22Rv1 (cell line): ENCODE measurements around the gene OR2A2.

Source experiments
- H3K27ac ChIP-seq: fragments of 450-650 bp; 2 replicates; pipeline ENCODE4 v1.5.1; 2017
- CTCF ChIP-seq: fragments of 450-650 bp; IDR thresholded peaks from 2 replicates; pipeline ENCODE4 v1.5.1; 2017; ENCODE audit warnings: mild to moderate bottlenecking
- ZFX ChIP-seq: fragments of 450-650 bp; IDR thresholded peaks from 2 replicates; pipeline ENCODE4 v1.6.1; 2017; ENCODE audit warnings: antibody characterized with exemption, borderline replicate concordance

The OR2A2 gene

DNA sequence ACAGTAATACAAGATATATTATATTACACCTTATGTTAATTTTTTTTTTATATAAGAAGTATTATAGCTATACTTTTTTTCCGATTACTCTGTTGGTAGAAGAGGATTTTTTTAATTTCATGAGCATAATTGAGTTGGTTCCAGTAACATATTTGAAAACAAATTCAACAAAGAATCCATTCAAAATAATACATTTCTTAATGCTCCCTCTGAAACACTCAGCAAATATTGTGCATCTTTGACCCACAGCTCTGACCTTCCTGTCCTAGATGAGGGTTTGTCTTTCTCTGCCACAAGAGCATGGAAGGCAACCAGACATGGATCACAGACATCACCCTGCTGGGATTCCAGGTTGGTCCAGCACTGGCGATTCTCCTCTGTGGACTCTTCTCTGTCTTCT lies at the start of gene OR2A2:
OR2A2 (plus strand) TSS at position 301 of the 400 bp plus-strand sequence; CDS start at position 301, 0 bp downstream.
- no peak within 1 kb of the TSS for H3K27ac ChIP-seq
- no peak for TF ChIP-seq CTCF

DNA sequence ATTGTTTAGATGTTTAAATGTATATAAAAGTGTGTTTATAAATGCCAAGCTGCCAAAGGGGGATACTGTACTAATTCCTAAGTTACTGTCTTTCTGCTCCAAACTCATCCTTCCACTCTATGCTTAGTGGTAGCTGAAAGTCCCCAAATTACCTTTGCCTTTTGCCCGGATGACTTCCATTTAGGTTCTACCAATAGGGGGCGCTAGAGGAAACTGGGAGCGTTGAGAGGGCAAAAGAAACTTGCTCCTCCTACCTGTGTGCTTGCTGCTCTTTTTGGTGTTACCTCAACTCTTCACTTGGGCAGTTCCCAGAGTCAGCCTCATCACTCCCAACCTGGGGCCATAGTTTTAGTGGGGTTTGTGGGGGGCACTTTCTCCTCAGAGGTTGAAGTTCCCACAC lies 45.7 kb upstream of the OR2A2 start:
- H3K27ac ChIP-seq, result no peak overlapping the region
- peak; percentile 88 for TF ChIP-seq CTCF
- no peak for TF ChIP-seq ZFX

DNA sequence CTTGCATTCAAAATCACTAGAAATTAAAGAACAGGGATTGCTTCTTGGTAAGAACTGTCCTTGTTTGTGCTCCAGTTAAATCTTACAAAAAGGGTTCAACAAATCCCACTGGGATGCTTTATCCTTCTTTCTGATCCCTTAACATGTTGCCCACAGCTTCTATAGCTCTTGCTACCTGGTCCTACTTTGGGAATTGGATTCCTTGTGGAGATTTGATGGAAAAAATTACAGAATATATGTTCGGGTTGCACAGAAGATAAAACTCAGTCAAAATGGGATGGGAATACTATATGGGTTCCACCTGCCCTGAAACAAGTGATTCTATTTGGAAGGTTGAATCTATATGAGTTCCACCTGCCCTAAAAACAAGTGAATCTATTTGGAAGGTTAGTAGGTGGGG lies 39.9 kb upstream of the OR2A2 start, which contains the start of gene OR2A25:
OR2A25 (plus strand) TSS at position 301 of the 400 bp plus-strand sequence. CDS start 4,409 bp downstream, outside the sequence.
- no peak for TF ChIP-seq ZFX
- no peak for TF ChIP-seq CTCF
- H3K27ac ChIP-seq, result no peak within 1 kb of the TSS

DNA sequence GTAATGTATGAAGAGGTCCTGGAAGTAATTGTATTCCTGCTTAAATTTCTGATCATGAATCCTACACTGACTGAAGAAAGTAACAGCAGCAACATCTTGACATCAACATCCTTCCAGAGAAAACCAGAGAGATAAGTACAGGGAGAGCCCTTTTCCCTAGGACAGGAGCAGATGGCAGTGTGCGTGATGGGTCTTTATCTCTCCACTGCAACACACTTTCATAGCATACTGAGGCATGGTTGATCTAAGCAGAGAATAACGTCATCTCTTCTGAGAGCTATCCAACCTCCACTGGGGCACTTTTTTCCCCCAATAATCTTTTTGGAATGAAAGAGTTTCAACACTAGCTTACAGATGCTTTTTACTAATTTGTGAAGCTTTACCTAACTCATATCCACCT lies 39.4 kb upstream of the OR2A2 start:
- TF ChIP-seq CTCF (no peak), ZFX (no peak)
- H3K27ac ChIP-seq, result no peak overlapping the region

DNA sequence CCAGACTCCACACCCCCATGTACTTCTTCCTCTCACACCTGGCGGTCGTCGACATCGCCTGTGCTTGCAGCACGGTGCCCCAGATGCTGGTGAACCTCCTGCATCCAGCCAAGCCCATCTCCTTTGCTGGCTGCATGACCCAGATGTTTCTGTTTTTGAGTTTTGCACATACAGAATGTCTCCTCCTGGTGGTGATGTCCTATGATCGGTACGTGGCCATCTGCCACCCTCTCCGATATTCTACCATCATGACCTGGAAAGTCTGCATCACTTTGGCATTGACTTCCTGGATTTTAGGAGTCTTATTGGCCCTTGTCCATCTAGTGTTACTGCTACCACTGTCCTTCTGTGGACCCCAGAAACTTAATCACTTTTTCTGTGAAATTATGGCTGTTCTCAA lies 35.0 kb upstream of the OR2A2 start:
- TF ChIP-seq CTCF (peak; percentile 29), ZFX (no peak)
- H3K27ac ChIP-seq, result no peak overlapping the region

DNA sequence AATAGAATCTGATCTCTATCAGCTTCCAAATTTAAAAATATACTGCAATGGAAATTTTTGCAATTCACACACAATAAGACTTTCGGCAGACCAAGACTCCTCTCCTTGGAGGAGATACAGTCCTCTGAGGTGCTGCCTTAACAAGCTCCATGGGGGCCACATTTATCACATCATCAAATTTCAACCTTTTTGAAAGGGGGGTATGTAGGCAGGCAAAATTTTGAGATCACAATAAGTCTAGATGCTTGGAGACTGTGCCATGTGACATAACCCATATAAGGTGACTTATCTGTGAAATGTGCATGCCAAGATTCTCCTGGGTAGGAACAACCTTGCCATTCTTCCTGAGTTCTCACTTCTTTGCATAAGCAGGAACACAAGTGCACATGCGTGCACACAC lies 23.4 kb upstream of the OR2A2 start, which contains the start of gene OR2A12:
OR2A12 (plus strand) TSS at position 301 of the 400 bp plus-strand sequence. CDS start 8,830 bp downstream, outside the sequence.
- no peak for TF ChIP-seq ZFX
- no peak for TF ChIP-seq CTCF
- H3K27ac ChIP-seq, result no peak within 1 kb of the TSS

DNA sequence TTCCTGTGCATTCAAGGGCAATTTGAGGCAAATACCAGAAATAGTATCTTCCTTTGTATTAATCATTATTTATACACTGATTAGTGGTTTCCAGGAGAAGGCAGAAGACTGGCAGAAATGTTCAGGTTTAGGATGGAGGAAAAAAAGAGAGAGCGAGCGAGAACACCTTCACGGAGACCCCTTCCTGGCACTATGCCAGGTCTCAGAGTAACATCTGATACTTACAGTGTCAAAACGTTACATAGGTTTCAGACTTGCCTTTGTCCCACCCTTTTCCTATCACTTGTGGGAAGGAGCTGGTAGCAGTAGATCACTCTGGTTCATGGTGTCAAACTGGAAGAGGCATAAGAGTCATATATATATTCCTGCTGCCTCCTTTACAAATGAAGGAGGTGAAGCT lies 22.7 kb upstream of the OR2A2 start:
- no peak overlapping the region for H3K27ac ChIP-seq
- TF ChIP-seq ZFX (no peak), CTCF (no peak)
